IMR-90 (cell line): ENCODE measurements around the gene IL21. TPM values are rescaled to one million over a fixed set of nuclear protein-coding genes. Genes with fewer than 3 reads are reported as not detected.

ENCODE experiments used
- ATAC-seq: fragments of 200-7000 bp; cut with Tn5 transposase; 2 replicates; pipeline ENCODE4 v1.9.1; 2020; ENCODE audit warnings: low read depth, mild to moderate bottlenecking, moderate library complexity
- BruUV-seq: library from RNA; stranded (reverse); fragments of 400-500 nt; replicated peaks from 2 replicates; lab custom pipeline; 2021; lab: Mats Ljungman, UMichigan
- CTCF ChIA-PET: fragments of 300-600 bp; formaldehyde crosslinking; extraction: SDS; loops from one replicate; lab custom pipeline; 2021; ENCODE audit warnings: antibody characterized with exemption; lab: Yijun Ruan, JAX
- POLR2A ChIA-PET: fragments of 300-600 bp; sonication (Branson Sonifier 250); formaldehyde crosslinking; loops from one replicate; lab custom pipeline; 2022; ENCODE audit warnings: antibody characterized with exemption; ENCODE audit not compliant: unreplicated experiment; lab: Charles Lee
- DNase-seq: peaks from one replicate; pipeline ENCODE4 v3.0.0; 2013
- H2AFZ ChIP-seq: replicated peaks from 2 replicates; pipeline ENCODE3; 2013; ENCODE audit warnings: low read length, mild to moderate bottlenecking; ENCODE audit not compliant: poor library complexity
- H2AK5ac ChIP-seq: 2 replicates; pipeline ENCODE4 v1.6.1; 2013; ENCODE audit warnings: low read depth, low read length, inconsistent platforms
- H2AK9ac ChIP-seq: replicated peaks from 2 replicates; pipeline ENCODE3; 2013; ENCODE audit warnings: mild to moderate bottlenecking, low read depth, low read length, moderate library complexity; ENCODE audit not compliant: poor library complexity
- H2BK120ac ChIP-seq: 2 replicates; pipeline ENCODE4 v1.6.1; 2013; ENCODE audit warnings: low read depth, low read length, inconsistent platforms
- H2BK15ac ChIP-seq: 3 replicates; pipeline ENCODE4 v1.6.1; 2013; ENCODE audit warnings: low read depth, low read length, inconsistent platforms
- H2BK20ac ChIP-seq: 2 replicates; pipeline ENCODE4 v1.6.1; 2013; ENCODE audit warnings: low read depth, mild to moderate bottlenecking, inconsistent platforms, low read length, moderate library complexity
- H2BK5ac ChIP-seq: 2 replicates; pipeline ENCODE4 v1.6.1; 2013; ENCODE audit warnings: mild to moderate bottlenecking, low read depth, low read length, inconsistent platforms; ENCODE audit not compliant: poor library complexity, severe bottlenecking
- H3K14ac ChIP-seq: replicated peaks from 2 replicates; pipeline ENCODE4 v1.6.1; 2013; ENCODE audit warnings: low read depth, low read length, inconsistent platforms
- H3K18ac ChIP-seq: 2 replicates; pipeline ENCODE4 v1.6.1; 2013; ENCODE audit warnings: low read depth, low read length, control low read depth
- H3K23ac ChIP-seq: 2 replicates; pipeline ENCODE4 v1.6.1; 2013; ENCODE audit warnings: low read depth, low read length, inconsistent platforms
- H3K27ac ChIP-seq: 2 replicates; pipeline ENCODE4 v1.5.1; 2013; ENCODE audit warnings: mild to moderate bottlenecking, control low read depth, low read length; ENCODE audit not compliant: insufficient read depth
- H3K27me3 ChIP-seq: 2 replicates; pipeline ENCODE4 v1.6.1; 2013; ENCODE audit warnings: low read length; ENCODE audit not compliant: control insufficient read depth, insufficient read depth
- H3K36me3 ChIP-seq: 2 replicates; pipeline ENCODE4 v1.6.1; 2013; ENCODE audit warnings: low read length, mixed read lengths; ENCODE audit not compliant: control insufficient read depth, insufficient read depth
- H3K4ac ChIP-seq: 2 replicates; pipeline ENCODE4 v1.6.1; 2013; ENCODE audit warnings: low read depth, low read length, inconsistent platforms
- H3K4me1 ChIP-seq: 2 replicates; pipeline ENCODE4 v1.6.1; 2013; ENCODE audit warnings: low read length, mixed read lengths; ENCODE audit not compliant: control insufficient read depth, insufficient read depth
- H3K4me2 ChIP-seq: 2 replicates; pipeline ENCODE4 v1.6.1; 2013; ENCODE audit warnings: low read depth, mild to moderate bottlenecking, control low read depth, low read length, moderate library complexity
- H3K4me3 ChIP-seq: 2 replicates; pipeline ENCODE4 v1.5.1; 2013; ENCODE audit warnings: low read depth, mild to moderate bottlenecking, control low read depth, low read length, moderate library complexity; ENCODE audit not compliant: insufficient read depth
- H3K56ac ChIP-seq: 2 replicates; pipeline ENCODE4 v1.6.1; 2013; ENCODE audit warnings: low read length, inconsistent platforms; ENCODE audit not compliant: insufficient read depth; ENCODE audit errors: extremely low read depth
- H3K79me1 ChIP-seq, 2 experiments: 2 replicates each; pipeline ENCODE4 v1.6.1; 2013; ENCODE audit warnings: low read length in 2 of 2, inconsistent platforms in 1 of 2, low read depth in 1 of 2
- H3K9ac ChIP-seq: 2 replicates; pipeline ENCODE4 v1.6.1; 2013; ENCODE audit warnings: low read depth, low read length, control low read depth
- H3K9me1 ChIP-seq: 2 replicates; pipeline ENCODE4 v1.6.1; 2013; ENCODE audit warnings: low read length, inconsistent platforms; ENCODE audit not compliant: insufficient read depth
- H3K9me3 ChIP-seq: 2 replicates; pipeline ENCODE4 v1.6.1; 2013; ENCODE audit warnings: low read length; ENCODE audit not compliant: control insufficient read depth, insufficient read depth
- H4K20me1 ChIP-seq: 2 replicates; pipeline ENCODE4 v1.6.1; 2013; ENCODE audit warnings: low read length, inconsistent platforms; ENCODE audit not compliant: insufficient read depth
- H4K5ac ChIP-seq: 2 replicates; pipeline ENCODE4 v1.6.1; 2013; ENCODE audit warnings: mild to moderate bottlenecking, low read depth, low read length, control low read depth
- H4K8ac ChIP-seq, 2 experiments: 2 replicates each; pipeline ENCODE4 v1.6.1; 2013; ENCODE audit warnings: low read depth in 2 of 2, low read length in 2 of 2, control low read depth in 1 of 2, inconsistent platforms in 1 of 2
- H4K91ac ChIP-seq: 2 replicates; pipeline ENCODE4 v1.6.1; 2013; ENCODE audit warnings: low read depth, low read length, inconsistent platforms; ENCODE audit not compliant: insufficient read depth
- CHD1 ChIP-seq: IDR thresholded peaks from 2 replicates; pipeline ENCODE4 v1.6.1; 2012; ENCODE audit warnings: low read depth, low read length, improper control_type of control experiment
- MAFK ChIP-seq: IDR thresholded peaks from 2 replicates; pipeline ENCODE4 v1.6.1; 2012; ENCODE audit warnings: low read depth, low read length, improper control_type of control experiment
- RCOR1 ChIP-seq: IDR thresholded peaks from 2 replicates; pipeline ENCODE4 v1.6.1; 2012; ENCODE audit warnings: mild to moderate bottlenecking, low read length, improper control_type of control experiment; ENCODE audit not compliant: insufficient replicate concordance
- WGBS, 2 experiments: methylation state at CpG; one replicate each; pipeline versions ENCODE4 v1.1.5 to v1.1.7; 2013; ENCODE audit warnings: missing lambda C conversion rate in 2 of 2; ENCODE audit not compliant: insufficient read length in 1 of 2; ENCODE audit errors: extremely low coverage in 2 of 2; 5-methylcytosine and 5-hydroxymethylcytosine counted together
- dilution Hi-C: fragments of 300-500 bp; cut with HindIII; formaldehyde crosslinking; loops from one replicate; pipeline ENCODE4 v1.14.3; 2018; ENCODE audit warnings: low sequenced_read_pairs; ENCODE audit not compliant: unreplicated experiment
- in situ Hi-C: fragments of 300-500 bp; cut with MboI; formaldehyde crosslinking; loops from 3 replicates; pipeline ENCODE4 v1.14.3; 2019; ENCODE audit warnings: low sequenced_read_pairs, inconsistent platforms, mixed read lengths
- intact Hi-C: fragments of 100-400 bp; cut with micrococcal nuclease; formaldehyde crosslinking; loops from 2 replicates; pipeline ENCODE4 v1.10.0; 2022
- polyA plus RNA-seq, 3 experiments: library from polyadenylated mRNA; depleted of rRNA; stranded (reverse); fragments of >200 nt; gene quantifications; 2 replicates each; pipeline ENCODE4 v1.2.3, GENCODE V29; 2012; ENCODE audit warnings: low replicate concordance in 1 of 3
- total RNA-seq: library from RNA; depleted of rRNA; stranded (reverse); fragments of >200 nt; gene quantifications from 2 replicates; pipeline ENCODE4 v1.2.3, GENCODE V29; 2012

IL21 gene
- total and polyA plus RNA-seq, 2 of the 4 experiments (the other 2 are of a cell fraction): not detected

DNA sequence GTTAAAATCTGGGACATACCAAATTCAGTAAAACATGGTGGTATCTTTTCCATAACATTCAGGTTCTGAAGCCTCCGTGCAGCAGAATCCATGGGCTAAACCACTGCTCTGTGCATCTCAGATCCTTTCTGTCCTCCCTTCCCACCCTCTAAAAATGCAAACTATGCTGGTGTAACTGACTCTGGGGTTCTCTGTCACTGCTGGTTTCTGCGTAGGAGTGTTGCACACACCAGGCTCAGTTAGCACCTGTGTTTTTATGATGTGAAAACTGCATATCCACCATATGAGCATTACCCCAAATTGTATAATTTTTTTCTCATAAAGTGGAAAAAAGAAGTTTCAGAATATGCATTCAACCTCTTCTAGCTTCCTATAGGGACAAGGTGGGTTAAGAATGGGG is 22.4 kb upstream of the IL21 start:
- ChIA-PET POLR2A (no interaction called here), CTCF (interaction anchor here (0.6 kb wide), 1 partner anchor 16 kb away, joined by 3 read pairs; no protein-coding TSS in a partner anchor)
- H3K36me3 ChIP-seq: no peaks in the 10 kb centered on the region
- no peak overlapping the region for H3K4me3 ChIP-seq
- no TSS peak for BruUV-seq
- no peaks in the 10 kb centered on the region for H3K9me3 ChIP-seq
- ATAC-seq: no peak
- no peak overlapping the region for H2BK15ac ChIP-seq
- no peak overlapping the region for H2AK5ac ChIP-seq
- H3K79me1 ChIP-seq: no peaks in the 10 kb centered on the region
- H2AK9ac ChIP-seq: no peak overlapping the region
- no peak overlapping the region for H3K23ac ChIP-seq
- no peak overlapping the region for H3K56ac ChIP-seq
- no peak overlapping the region for H3K27ac ChIP-seq
- no peak overlapping the region for H3K4me2 ChIP-seq
- intact Hi-C loops: no loop called here
- H4K8ac ChIP-seq: no peak overlapping the region
- peaks cover 24% of the 10 kb centered on the region for H3K27me3 ChIP-seq
- no peak overlapping the region for H2BK20ac ChIP-seq
- H2BK120ac ChIP-seq: no peak overlapping the region
- no peaks in the 10 kb centered on the region for H3K4me1 ChIP-seq
- H2AFZ ChIP-seq: no peak overlapping the region
- H3K9ac ChIP-seq: no peak overlapping the region
- no peak overlapping the region for H4K5ac ChIP-seq
- in situ Hi-C loops: no loop called here
- 40% methylated on average over 1 of the region's 2 CpGs; no CpG with 5 or more reads in 1 of the 2 experiments for WGBS, 2 experiments
- H4K20me1 ChIP-seq: no peaks in the 10 kb centered on the region
- H3K18ac ChIP-seq: no peak overlapping the region
- no peak overlapping the region for H4K91ac ChIP-seq
- H3K4ac ChIP-seq: no peak overlapping the region
- TF ChIP-seq MAFK (no peak), CHD1 (no peak), RCOR1 (no peak)
- no peak for DNase-seq
- dilution Hi-C loops: no loop called here
- H3K9me1 ChIP-seq: no peaks in the 10 kb centered on the region
- H3K14ac ChIP-seq: no peak overlapping the region
- no peak overlapping the region for H2BK5ac ChIP-seq
